Measurements from ENCODE around the gene TRIL.

Gene TRIL

GRCh38 chr7:28958235-28958979, at the start of gene TRIL:
Gene TRIL, minus strand, starts transcription at chr7:28958330. Its CDS starts 284 bp downstream, at chr7:28958046.
- DNase-seq = peak; percentile 31

GRCh38 chr7:29007127-29007526, 49.0 kb upstream of the TRIL start:
- no peak for DNase-seq

DNA sequence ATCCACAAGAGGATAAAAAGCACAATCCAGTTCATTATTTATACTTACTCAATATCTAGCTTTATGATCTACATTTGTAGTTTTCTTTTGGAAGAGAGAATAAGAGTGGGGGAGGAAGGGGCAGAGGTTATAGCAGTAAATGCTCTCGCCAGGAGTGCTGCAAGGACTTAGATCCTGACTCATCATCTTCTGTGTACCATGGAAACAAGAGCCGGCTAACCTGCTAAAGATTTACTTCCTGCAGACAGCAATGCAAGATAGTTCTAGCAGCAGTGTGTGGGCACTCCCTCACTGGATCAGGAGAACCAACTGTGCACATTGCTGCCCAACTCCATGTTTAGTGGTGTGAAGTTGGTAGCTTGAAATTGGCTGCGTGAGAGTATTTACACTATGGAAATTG, 47.7 kb upstream of the TRIL start:
- DNase-seq = no peak

DNA sequence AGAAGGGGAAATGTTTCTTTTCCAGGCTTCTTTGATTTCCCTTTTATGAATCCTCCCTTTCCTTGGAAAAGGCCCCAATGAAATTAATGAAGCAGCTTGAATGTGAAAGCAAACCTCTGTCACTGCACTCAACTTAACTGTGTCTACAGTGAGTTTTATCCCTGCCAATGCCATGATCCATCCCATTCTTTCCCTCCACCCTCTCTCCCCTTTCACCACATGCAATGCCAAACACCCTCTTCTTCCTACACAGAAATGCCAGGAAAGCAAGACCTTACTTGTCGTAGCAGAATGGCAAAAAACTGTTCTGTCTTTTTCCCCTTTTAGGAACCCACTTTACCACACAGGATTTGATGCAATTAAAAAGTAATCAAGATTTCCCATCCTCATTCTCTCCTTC, 47.3 kb upstream of the TRIL start:
- no peak for DNase-seq

- DNase-seq = no peak
Observed at GRCh38 chr7:29003703-29004102, 45.6 kb upstream of the TRIL start.

- DNase-seq = no peak
Observed at GRCh38 chr7:29000717-29001076, 42.6 kb upstream of the TRIL start.

GRCh38 chr7:28999895-29000716, 42.0 kb upstream of the TRIL start:
- no peak for DNase-seq

- no peak for DNase-seq
Observed at GRCh38 chr7:28999427-28999826, 41.3 kb upstream of the TRIL start.

GRCh38 chr7:28998105-28998504, 40.0 kb upstream of the TRIL start:
- DNase-seq = peak; percentile 28

- DNase-seq = no peak
Observed at GRCh38 chr7:28996836-28997235, 38.7 kb upstream of the TRIL start.

- no peak for DNase-seq
Observed at GRCh38 chr7:28993371-28993770, 35.2 kb upstream of the TRIL start.

DNA sequence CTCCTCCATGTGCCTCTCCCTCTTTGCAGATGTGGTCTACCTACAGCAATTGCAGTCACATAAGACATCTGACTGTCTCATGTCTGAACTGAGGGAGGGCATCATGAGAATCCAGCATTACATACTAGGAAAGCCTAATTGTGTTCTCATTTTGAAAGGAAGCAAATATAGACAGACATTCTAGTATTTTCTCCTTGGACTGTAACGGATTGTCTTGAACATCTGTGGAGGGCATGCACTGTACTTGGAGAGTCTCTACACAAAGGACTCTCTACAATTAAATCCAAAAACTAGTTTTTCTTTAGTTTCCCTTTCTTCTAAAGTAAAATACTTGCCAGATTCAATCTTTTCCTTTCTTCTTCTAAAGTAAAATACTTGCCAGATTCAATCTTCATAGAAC, 34.7 kb upstream of the TRIL start:
- no peak for DNase-seq

- no peak for DNase-seq
Observed at GRCh38 chr7:28990200-28990960, 32.2 kb upstream of the TRIL start.

DNA sequence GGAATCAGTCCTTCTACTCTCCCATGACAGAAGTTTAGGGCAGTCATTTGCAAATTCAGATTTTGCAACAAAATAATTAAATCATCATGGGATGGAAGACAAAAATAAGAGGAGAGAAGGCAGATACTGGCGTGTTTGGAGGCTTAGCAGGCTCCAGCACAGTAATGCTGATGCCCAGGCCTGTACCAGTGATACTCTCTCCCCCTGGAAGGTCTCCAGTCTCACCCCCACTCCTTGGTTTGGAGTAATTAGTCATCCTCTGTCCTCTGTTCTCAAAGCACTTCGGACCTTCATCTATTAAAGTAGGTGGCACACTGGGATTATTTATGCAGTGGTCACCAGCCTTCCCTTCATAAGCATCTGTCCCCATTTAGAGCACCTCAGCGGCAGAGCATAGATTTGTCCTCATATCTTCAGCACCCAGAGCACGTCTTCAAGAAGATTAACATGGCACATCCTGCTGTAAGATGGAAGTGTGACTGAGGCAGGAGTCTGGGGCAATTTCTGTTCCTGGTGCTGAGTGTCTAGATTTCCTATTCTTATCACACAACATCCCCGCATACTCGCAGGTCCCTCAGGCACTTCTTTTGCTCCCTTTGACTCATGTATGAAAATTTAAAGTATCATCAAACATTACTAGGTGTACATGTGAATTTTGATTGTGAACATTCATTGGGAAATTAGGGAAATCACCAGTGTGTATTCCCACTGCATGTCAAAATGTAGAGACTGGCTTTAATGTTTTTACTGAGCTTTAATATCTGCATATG, 31.3 kb upstream of the TRIL start:
- no peak for DNase-seq

DNA sequence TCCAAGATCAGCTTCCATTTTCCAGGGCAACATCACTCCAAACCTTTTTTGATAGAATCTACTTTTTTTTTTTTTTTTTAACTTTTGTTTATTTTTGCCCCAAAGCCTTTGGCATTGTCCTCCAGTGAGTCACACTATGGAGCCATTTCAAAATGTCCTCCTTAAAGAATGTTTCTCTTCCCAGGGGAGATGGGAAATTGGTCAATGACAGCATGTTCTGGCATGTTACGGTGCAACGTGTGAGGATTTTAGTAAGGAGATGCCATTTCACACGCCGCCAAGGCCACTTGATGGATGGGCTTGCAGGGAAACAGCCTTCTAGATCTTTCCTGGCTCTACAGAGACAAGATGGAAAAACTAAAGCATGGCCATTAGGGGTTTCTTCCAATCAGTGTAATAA, 30.7 kb upstream of the TRIL start:
- DNase-seq = no peak

GRCh38 chr7:28988091-28988490, 30.0 kb upstream of the TRIL start:
- no peak for DNase-seq

DNA sequence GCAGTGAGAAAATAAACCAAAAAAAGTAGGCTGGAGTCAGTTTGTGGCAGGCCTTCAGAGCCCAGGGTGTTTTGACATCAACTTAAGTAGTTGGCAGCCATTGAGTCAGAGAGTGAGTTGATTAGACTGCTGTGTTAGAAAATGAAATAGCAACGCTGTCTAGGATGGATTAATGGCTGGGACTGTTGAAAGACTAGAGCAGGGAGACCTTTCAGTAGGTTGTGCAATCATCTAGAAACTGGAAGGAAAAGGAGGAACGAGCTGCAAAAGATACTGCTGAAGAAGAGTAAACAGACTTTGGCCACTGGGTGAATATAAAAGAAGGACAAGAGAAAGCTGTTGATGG, 28.6 kb upstream of the TRIL start:
- DNase-seq = no peak

DNA sequence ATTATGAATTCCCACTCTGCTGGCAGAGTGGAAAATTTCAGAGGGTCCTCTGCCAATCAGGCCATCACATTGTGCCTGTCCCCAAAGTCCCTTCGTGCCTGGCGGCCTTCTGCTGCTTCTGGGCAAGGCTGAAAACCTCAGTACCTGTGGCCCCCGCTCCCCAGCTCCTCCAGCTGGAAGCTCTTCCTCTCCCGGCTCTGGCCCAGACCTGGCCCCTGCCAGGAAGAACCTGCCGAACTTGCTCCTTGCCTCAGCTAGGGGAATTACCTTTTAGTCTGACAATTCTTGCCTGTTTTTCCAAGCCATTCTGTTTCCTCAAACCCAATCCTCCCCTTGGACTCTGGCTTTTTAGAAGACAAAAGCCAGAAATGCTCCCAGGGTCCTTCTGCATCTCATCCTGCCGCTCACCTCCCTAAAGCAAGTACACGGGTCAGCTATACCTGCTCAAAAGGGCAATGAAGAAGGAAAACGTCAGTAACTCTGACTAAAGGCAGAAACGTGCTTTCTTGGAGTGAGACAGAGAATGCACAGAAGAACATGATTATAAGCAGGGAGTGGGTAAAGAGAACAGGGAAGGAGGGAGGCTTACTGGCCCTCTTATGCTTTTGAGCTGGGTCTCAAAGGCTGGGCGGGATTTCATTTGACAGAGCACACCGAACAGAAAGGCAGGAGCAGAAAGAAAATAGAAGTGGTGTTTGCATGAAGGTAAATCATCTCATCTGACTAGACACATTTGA, 28.1 kb upstream of the TRIL start:
- DNase-seq = no peak

DNA sequence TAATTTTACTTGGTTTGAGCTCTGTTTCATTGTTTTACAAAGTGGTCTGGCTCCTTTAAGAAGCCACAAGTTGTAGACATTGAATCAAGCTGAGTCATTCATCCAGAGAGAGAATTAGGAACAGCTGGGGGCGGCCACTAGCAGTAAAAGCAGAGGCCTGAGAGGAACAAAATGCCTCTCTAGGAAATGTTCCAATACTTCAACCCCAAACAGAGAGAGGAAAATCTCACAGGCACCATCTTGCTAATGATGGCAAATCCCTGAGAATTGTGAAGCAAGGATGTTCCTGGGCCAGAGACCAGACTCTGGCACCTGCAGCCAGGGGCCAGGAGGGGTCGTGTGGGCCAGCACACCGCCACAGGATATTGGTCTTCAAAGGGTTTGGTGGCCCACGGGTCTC, 26.5 kb upstream of the TRIL start:
- DNase-seq = peak; percentile 7

GRCh38 chr7:28984217-28984616, 26.1 kb upstream of the TRIL start:
- no peak for DNase-seq

DNA sequence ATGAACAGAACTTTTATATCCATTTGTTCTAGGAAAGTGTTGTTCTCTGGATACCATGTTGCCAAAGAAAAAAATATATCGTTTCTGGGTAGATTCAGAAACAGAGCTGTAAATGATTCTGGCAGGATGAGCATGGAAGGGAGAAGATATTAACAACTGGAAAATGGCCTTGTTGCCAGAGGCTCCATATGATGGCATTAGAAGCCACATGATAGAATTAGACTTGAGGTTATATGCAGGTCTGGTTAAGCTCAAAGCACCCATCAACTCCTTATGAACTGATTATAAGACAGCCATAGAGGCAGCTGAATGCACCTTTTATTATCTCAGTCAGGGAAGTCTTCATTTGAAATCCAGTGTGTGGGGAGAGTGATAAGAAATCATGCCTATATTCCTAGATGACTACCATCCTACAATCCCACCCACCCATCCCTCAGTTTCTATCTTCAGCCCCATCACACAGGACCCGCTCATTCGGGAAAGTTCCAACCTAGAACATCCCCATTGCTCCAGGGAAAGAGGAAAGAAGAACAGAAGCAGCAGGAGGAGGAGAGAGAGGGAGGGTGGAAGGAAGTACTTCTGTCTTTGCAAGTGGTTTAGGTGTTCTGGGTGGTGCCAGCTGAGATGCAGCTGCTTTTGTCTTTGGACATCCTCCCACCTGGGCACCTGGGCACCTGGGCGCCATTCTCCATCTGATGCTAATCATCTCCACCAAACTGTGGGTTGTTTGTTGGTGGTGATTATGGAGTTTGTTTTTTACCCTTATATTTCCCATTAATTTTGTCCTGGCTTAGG, 25.5 kb upstream of the TRIL start:
- no peak for DNase-seq

DNA sequence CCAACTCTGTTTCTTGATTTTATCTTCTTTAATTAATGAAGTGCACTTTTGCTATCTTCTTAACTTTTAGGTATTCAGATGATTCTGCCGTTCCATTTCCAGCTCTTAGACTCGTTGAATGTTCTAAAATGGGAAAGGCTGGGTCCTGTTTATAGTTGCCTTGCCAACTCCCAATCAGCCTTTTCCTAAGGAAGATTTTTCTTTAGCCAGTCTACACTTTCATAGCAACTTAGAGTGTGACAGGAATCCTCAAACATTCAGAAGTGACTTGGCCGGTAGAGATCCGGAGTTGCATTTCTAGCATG, 23.0 kb upstream of the TRIL start:
- no peak for DNase-seq

Measured in NCI-H345 (cell line).